Measurements from ENCODE around the gene ZNF587. TPM values are rescaled to one million over a fixed set of nuclear protein-coding genes. Genes with fewer than 3 reads are reported as not detected.
A peak's percentile ranks its signal among the peaks of the same experiment; 100 is the strongest.

The ZNF587 gene
- total and polyA plus RNA-seq, 10 of the 15 experiments (the other 5 are each of a cell fraction or from before 2014, with no cell fraction given): 1.9 to 27.8 (median 13.5) TPM

DNA sequence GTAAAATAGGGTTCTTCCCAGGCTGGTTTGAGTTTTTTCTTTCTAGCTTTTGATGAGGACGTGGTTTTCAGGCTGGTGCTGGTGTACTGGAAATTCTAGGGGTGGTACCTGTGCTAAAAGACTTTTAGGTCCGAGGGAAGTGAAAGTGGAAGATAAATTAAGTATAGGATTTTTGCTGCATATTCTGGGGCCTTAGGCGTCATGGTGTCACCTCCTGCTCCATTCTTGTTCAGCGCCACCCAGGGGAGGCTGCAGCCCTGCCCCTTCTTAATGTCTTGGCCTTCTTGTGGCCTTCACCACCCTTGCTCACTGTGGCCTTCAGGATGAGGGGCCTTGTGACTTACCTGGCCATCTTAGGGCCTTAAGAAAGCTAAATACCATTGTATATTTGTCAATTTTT lies 47.4 kb upstream of the ZNF587 start:
- no TSS peak for BruUV-seq (replicated peaks)
- Histone ChIP-seq H3K27me3 (replicated peaks in 1 of 2; ENCODE audit: control insufficient read depth in 2 of 2, insufficient read depth in 2 of 2, low read length in 1 of 2) (no peaks in the 10 kb centered on the region), H4K20me1 (ENCODE audit: control insufficient read depth, insufficient read depth) (no peaks in the 10 kb centered on the region), H3K27ac (ENCODE audit: control insufficient read depth, insufficient read depth) (peak overlapping the region; percentile 40), H3K79me2 (ENCODE audit: control insufficient read depth, insufficient read depth, low read length) (no peaks in the 10 kb centered on the region; the same call in 1 of the 2 replicates), H2AFZ (ENCODE audit: control insufficient read depth, low read depth, low read length) (peak overlapping the region; percentile 3; the same call in 1 of the 2 replicates), H3K9me3 (replicated peaks; ENCODE audit: control insufficient read depth, insufficient read depth, low read length) (no peaks in the 10 kb centered on the region), H3K4me3 (no peak overlapping the region), H3K36me3 (ENCODE audit: control insufficient read depth in 2 of 2, insufficient read depth in 2 of 2, low read length in 1 of 2) (peaks cover 0 to 2% of the 10 kb centered on the region in 2 experiments; a peak in 1 of 4 replicates), H3K4me2 (ENCODE audit: control insufficient read depth, insufficient read depth) (no peak overlapping the region; the same call in 1 of the 2 replicates), H3K9ac (ENCODE audit: control insufficient read depth, insufficient read depth, low read length) (no peak overlapping the region), H3K4me1 (ENCODE audit: control insufficient read depth, insufficient read depth, low read length) (peaks cover 5% of the 10 kb centered on the region)
- DNase-seq (ENCODE audit: low read depth, low spot score): no peak
- intact Hi-C loops (cut with micrococcal nuclease; ENCODE audit: unreplicated experiment) (no loop called here), in situ Hi-C loops (cut with MboI) (loop anchor here (25.0 kb wide), 1 partner anchor 1665 kb away; the partner anchor contains the start of gene ZNF444)
- peak; percentile 41 for FAIRE-seq
- RAD21 ChIA-PET (ENCODE audit: unreplicated experiment): no interaction called here
- POLR2A ChIA-PET: interaction anchor here (0.6 kb wide), 1 partner anchor 28 kb away, joined by 4 read pairs; no protein-coding TSS in a partner anchor
- CTCF ChIA-PET: interaction anchor here (0.8 to 1.6 kb wide), 4 partner anchors 12 to 701 kb away, joined by 3 to 8 read pairs (median 3); partner anchors contain the start of gene ZNF552
- SMC1A ChIA-PET (ENCODE audit: uncharacterized antibody, unreplicated experiment): interaction anchor here (0.9 to 1.2 kb wide), 2 partner anchors 17 to 55 kb away, joined by 3 to 5 read pairs; no protein-coding TSS in a partner anchor
- WGBS (ENCODE audit: insufficient coverage, insufficient replicate concordance, low lambda C conversion rate, missing lambda C conversion rate): 6% methylated on average over 4 of the region's 4 CpGs
- ATAC-seq: peak; percentile 91
- TF ChIP-seq MEF2A (IDR thresholded peaks at IDR 0.05; ENCODE audit: insufficient read depth, low read depth, low read length): no peak
- TF ChIP-seq FOXK2 (IDR thresholded peaks at IDR 0.05): no peak
- no peak for TF ChIP-seq BHLHE40 (IDR thresholded peaks at IDR 0.05; ENCODE audit: borderline replicate concordance in 1 of 2, low read depth in 2 of 2, low read length in 1 of 2)
- TF ChIP-seq, protein P1, sequence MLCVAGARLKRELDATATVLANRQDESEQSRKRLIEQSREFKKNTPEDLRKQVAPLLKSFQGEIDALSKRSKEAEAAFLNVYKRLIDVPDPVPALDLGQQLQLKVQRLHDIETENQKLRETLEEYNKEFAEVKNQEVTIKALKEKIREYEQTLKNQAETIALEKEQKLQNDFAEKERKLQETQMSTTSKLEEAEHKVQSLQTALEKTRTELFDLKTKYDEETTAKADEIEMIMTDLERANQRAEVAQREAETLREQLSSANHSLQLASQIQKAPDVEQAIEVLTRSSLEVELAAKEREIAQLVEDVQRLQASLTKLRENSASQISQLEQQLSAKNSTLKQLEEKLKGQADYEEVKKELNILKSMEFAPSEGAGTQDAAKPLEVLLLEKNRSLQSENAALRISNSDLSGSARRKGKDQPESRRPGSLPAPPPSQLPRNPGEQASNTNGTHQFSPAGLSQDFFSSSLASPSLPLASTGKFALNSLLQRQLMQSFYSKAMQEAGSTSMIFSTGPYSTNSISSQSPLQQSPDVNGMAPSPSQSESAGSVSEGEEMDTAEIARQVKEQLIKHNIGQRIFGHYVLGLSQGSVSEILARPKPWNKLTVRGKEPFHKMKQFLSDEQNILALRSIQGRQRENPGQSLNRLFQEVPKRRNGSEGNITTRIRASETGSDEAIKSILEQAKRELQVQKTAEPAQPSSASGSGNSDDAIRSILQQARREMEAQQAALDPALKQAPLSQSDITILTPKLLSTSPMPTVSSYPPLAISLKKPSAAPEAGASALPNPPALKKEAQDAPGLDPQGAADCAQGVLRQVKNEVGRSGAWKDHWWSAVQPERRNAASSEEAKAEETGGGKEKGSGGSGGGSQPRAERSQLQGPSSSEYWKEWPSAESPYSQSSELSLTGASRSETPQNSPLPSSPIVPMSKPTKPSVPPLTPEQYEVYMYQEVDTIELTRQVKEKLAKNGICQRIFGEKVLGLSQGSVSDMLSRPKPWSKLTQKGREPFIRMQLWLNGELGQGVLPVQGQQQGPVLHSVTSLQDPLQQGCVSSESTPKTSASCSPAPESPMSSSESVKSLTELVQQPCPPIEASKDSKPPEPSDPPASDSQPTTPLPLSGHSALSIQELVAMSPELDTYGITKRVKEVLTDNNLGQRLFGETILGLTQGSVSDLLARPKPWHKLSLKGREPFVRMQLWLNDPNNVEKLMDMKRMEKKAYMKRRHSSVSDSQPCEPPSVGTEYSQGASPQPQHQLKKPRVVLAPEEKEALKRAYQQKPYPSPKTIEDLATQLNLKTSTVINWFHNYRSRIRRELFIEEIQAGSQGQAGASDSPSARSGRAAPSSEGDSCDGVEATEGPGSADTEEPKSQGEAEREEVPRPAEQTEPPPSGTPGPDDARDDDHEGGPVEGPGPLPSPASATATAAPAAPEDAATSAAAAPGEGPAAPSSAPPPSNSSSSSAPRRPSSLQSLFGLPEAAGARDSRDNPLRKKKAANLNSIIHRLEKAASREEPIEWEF (IDR thresholded peaks at IDR 0.05; ENCODE audit: insufficient replicate concordance, low read depth, low read length): no peak
- no peak for TF ChIP-seq CHD1 (IDR thresholded peaks at IDR 0.05; ENCODE audit: low read depth, low read length)
- 0 out of 2 replicates have a peak, but pooled peaks have one; percentile 14 for TF ChIP-seq RAD21 (IDR thresholded peaks at IDR 0.05; ENCODE audit: insufficient read depth, low read depth, low read length)
- TF ChIP-seq PML (IDR thresholded peaks at IDR 0.05; ENCODE audit: low read length): no peak
- TF ChIP-seq ZBED1 (IDR thresholded peaks at IDR 0.05; ENCODE audit: borderline replicate concordance): no peak
- TF ChIP-seq MTA3 (IDR thresholded peaks at IDR 0.05; ENCODE audit: borderline replicate concordance, low read length): no peak
- no peak for TF ChIP-seq GABPA (IDR thresholded peaks at IDR 0.05; ENCODE audit: low read depth)
- TF ChIP-seq, protein P2, sequence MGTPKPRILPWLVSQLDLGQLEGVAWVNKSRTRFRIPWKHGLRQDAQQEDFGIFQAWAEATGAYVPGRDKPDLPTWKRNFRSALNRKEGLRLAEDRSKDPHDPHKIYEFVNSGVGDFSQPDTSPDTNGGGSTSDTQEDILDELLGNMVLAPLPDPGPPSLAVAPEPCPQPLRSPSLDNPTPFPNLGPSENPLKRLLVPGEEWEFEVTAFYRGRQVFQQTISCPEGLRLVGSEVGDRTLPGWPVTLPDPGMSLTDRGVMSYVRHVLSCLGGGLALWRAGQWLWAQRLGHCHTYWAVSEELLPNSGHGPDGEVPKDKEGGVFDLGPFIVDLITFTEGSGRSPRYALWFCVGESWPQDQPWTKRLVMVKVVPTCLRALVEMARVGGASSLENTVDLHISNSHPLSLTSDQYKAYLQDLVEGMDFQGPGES (IDR thresholded peaks at IDR 0.05): no peak
- TF ChIP-seq IKZF2 (IDR thresholded peaks at IDR 0.05): no peak; a peak in 1 of 4 replicates
- no peak for TF ChIP-seq ZNF207 (IDR thresholded peaks at IDR 0.05; ENCODE audit: borderline replicate concordance)
- TF ChIP-seq, protein P3, sequence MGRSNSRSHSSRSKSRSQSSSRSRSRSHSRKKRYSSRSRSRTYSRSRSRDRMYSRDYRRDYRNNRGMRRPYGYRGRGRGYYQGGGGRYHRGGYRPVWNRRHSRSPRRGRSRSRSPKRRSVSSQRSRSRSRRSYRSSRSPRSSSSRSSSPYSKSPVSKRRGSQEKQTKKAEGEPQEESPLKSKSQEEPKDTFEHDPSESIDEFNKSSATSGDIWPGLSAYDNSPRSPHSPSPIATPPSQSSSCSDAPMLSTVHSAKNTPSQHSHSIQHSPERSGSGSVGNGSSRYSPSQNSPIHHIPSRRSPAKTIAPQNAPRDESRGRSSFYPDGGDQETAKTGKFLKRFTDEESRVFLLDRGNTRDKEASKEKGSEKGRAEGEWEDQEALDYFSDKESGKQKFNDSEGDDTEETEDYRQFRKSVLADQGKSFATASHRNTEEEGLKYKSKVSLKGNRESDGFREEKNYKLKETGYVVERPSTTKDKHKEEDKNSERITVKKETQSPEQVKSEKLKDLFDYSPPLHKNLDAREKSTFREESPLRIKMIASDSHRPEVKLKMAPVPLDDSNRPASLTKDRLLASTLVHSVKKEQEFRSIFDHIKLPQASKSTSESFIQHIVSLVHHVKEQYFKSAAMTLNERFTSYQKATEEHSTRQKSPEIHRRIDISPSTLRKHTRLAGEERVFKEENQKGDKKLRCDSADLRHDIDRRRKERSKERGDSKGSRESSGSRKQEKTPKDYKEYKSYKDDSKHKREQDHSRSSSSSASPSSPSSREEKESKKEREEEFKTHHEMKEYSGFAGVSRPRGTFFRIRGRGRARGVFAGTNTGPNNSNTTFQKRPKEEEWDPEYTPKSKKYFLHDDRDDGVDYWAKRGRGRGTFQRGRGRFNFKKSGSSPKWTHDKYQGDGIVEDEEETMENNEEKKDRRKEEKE (IDR thresholded peaks at IDR 0.05): no peak

All from GM12878 (cell line).